H9 (cell line): ENCODE data around the gene DHH. TPM values are rescaled to one million over a fixed set of nuclear protein-coding genes. Genes with fewer than 3 reads are reported as not detected.

Experiments used
- DNase-seq: peaks from one replicate; pipeline ENCODE4 v3.0.0-alpha.2; 2017
- H2AFZ ChIP-seq: one replicate; pipeline ENCODE4 v1.6.1; 2013; ENCODE audit warnings: mild to moderate bottlenecking, low read length, control low read depth, moderate library complexity
- H2AK5ac ChIP-seq: 2 replicates; pipeline ENCODE4 v1.6.1; 2013; ENCODE audit warnings: low read length, control low read depth, mixed read lengths; ENCODE audit not compliant: insufficient read length
- H2BK120ac ChIP-seq: one replicate; pipeline ENCODE4 v1.6.1; 2013; ENCODE audit warnings: low read depth, mild to moderate bottlenecking, low read length, control low read depth, inconsistent platforms; ENCODE audit not compliant: poor library complexity, severe bottlenecking
- H2BK12ac ChIP-seq: 2 replicates; pipeline ENCODE4 v1.6.1; 2013; ENCODE audit warnings: low read length, control low read depth, mixed read lengths, low read depth; ENCODE audit not compliant: insufficient read length
- H2BK15ac ChIP-seq: 2 replicates; pipeline ENCODE4 v1.6.1; 2013; ENCODE audit warnings: low read depth, low read length, control low read depth
- H2BK20ac ChIP-seq: one replicate; pipeline ENCODE4 v1.6.1; 2013; ENCODE audit warnings: low read depth, mild to moderate bottlenecking, low read length, control low read depth, inconsistent platforms; ENCODE audit not compliant: poor library complexity, severe bottlenecking
- H2BK5ac ChIP-seq: 2 replicates; pipeline ENCODE4 v1.6.1; 2013; ENCODE audit warnings: low read length, control low read depth, mixed read lengths; ENCODE audit not compliant: insufficient read length
- H3K14ac ChIP-seq: 2 replicates; pipeline ENCODE4 v1.6.1; 2013; ENCODE audit warnings: low read length, control low read depth; ENCODE audit not compliant: insufficient read depth
- H3K18ac ChIP-seq: 2 replicates; pipeline ENCODE4 v1.6.1; 2013; ENCODE audit warnings: low read depth, mild to moderate bottlenecking, mixed read lengths, low read length, control low read depth; ENCODE audit not compliant: insufficient read length
- H3K23ac ChIP-seq: 2 replicates; pipeline ENCODE4 v1.6.1; 2013; ENCODE audit warnings: low read length, control low read depth, mixed read lengths, low read depth; ENCODE audit not compliant: insufficient read length
- H3K23me2 ChIP-seq: 2 replicates; pipeline ENCODE4 v1.6.1; 2013; ENCODE audit warnings: low read depth, mild to moderate bottlenecking, mixed read lengths, low read length, control low read depth; ENCODE audit not compliant: insufficient read length, poor library complexity, severe bottlenecking
- H3K27ac ChIP-seq: 2 replicates; pipeline ENCODE4 v1.5.1; 2013; ENCODE audit warnings: low read length, control low read depth, mixed read lengths, low read depth; ENCODE audit not compliant: insufficient read length
- H3K27me3 ChIP-seq: 2 replicates; pipeline ENCODE4 v1.6.1; 2013; ENCODE audit warnings: low read length, control low read depth, inconsistent platforms; ENCODE audit not compliant: insufficient read depth
- H3K4ac ChIP-seq: 2 replicates; pipeline ENCODE4 v1.6.1; 2013; ENCODE audit warnings: low read depth, mild to moderate bottlenecking, control low read depth, inconsistent platforms, low read length, moderate library complexity
- H3K4me1 ChIP-seq: 2 replicates; pipeline ENCODE4 v1.6.1; 2013; ENCODE audit warnings: low read length, control low read depth, inconsistent platforms; ENCODE audit not compliant: insufficient read depth
- H3K4me2 ChIP-seq: 2 replicates; pipeline ENCODE4 v1.6.1; 2013; ENCODE audit warnings: low read length, control low read depth, mixed read lengths; ENCODE audit not compliant: insufficient read length, insufficient read depth
- H3K56ac ChIP-seq: 2 replicates; pipeline ENCODE4 v1.6.1; 2013; ENCODE audit warnings: low read depth, mild to moderate bottlenecking, mixed read lengths, low read length, control low read depth; ENCODE audit not compliant: insufficient read length
- H3K79me1 ChIP-seq: 2 replicates; pipeline ENCODE4 v1.6.1; 2013; ENCODE audit warnings: low read depth, mild to moderate bottlenecking, moderate library complexity, low read length, control low read depth, inconsistent platforms; ENCODE audit not compliant: insufficient read depth, poor library complexity, severe bottlenecking
- H3K79me2 ChIP-seq: 2 replicates; pipeline ENCODE4 v1.6.1; 2013; ENCODE audit warnings: low read length, control low read depth, inconsistent platforms; ENCODE audit not compliant: insufficient read depth
- H3K9ac ChIP-seq: 2 replicates; pipeline ENCODE4 v1.6.1; 2013; ENCODE audit warnings: low read length, control low read depth, mixed read lengths; ENCODE audit not compliant: insufficient read length; ENCODE audit errors: extremely low read depth
- H3K9me3 ChIP-seq: one replicate; pipeline ENCODE4 v1.6.1; 2013; ENCODE audit warnings: low read depth, low read length, inconsistent platforms; ENCODE audit not compliant: control insufficient read depth
- H3T11ph ChIP-seq: one replicate; pipeline ENCODE4 v1.6.1; 2013; ENCODE audit warnings: mild to moderate bottlenecking, low read length, control low read depth, inconsistent platforms
- H4K20me1 ChIP-seq: one replicate; pipeline ENCODE4 v1.6.1; 2013; ENCODE audit not compliant: control insufficient read depth, insufficient read length, insufficient read depth
- H4K5ac ChIP-seq: 2 replicates; pipeline ENCODE4 v1.6.1; 2013; ENCODE audit warnings: low read depth, mild to moderate bottlenecking, mixed read lengths, low read length, control low read depth; ENCODE audit not compliant: insufficient read length
- H4K8ac ChIP-seq: replicated peaks from 2 replicates; pipeline ENCODE4 v1.6.1; 2013; ENCODE audit warnings: low read length, control low read depth, mixed read lengths, low read depth; ENCODE audit not compliant: insufficient read length
- H4K91ac ChIP-seq: 2 replicates; pipeline ENCODE4 v1.6.1; 2013; ENCODE audit warnings: low read depth, mild to moderate bottlenecking, moderate library complexity, mixed read lengths, low read length, control low read depth; ENCODE audit not compliant: insufficient read length
- H3K27ac Mint-ChIP-seq, 3 experiments: 2 replicates in 2 of 3; 3 replicates in 1 of 3; pipeline ENCODE4 v1.8.0; 2020 to 2021; ENCODE audit warnings: mixed read lengths in 3 of 3, mild to moderate bottlenecking in 1 of 3, moderate library complexity in 1 of 3
- H3K27me3 Mint-ChIP-seq: 2 replicates; pipeline ENCODE4 v1.8.0; 2021; ENCODE audit warnings: low read depth, mild to moderate bottlenecking, moderate library complexity, mixed read lengths
- H3K36me3 Mint-ChIP-seq, 3 experiments: 2 replicates in 2 of 3; 3 replicates in 1 of 3; pipeline ENCODE4 v1.8.0; 2020 to 2021; ENCODE audit warnings: low read depth in 3 of 3, mixed read lengths in 3 of 3; ENCODE audit not compliant: insufficient read depth in 1 of 3
- H3K4me1 Mint-ChIP-seq, 2 experiments: 2 replicates each; pipeline ENCODE4 v1.8.0; 2020; ENCODE audit warnings: mixed read lengths in 2 of 2
- H3K4me3 Mint-ChIP-seq, 2 experiments: 2 replicates in 1 of 2; 3 replicates in 1 of 2; pipeline ENCODE4 v1.8.0; 2020 to 2021; ENCODE audit warnings: mild to moderate bottlenecking in 2 of 2, mixed read lengths in 2 of 2, moderate library complexity in 1 of 2
- H3K9me3 Mint-ChIP-seq, 2 experiments: 2 replicates in 1 of 2; 3 replicates in 1 of 2; pipeline ENCODE4 v1.8.0; 2020; ENCODE audit warnings: mild to moderate bottlenecking in 2 of 2, mixed read lengths in 2 of 2, moderate library complexity in 1 of 2
- CTCF ChIP-seq: fragments of 200-600 bp; sonication (generic); conservative IDR thresholded peaks from 3 replicates; pipeline ENCODE4 v1.8.0; 2021; ENCODE audit warnings: antibody characterized with exemption, mild to moderate bottlenecking
- WGBS: extraction: QIAGEN DNeasy Blood & Tissue Kit; methylation state at CpG from one replicate; pipeline ENCODE4 v1.1.7; 2013; ENCODE audit warnings: missing lambda C conversion rate, low lambda C conversion rate, mixed read lengths; ENCODE audit not compliant: insufficient read length; ENCODE audit errors: extremely low coverage; 5-methylcytosine and 5-hydroxymethylcytosine counted together
- total RNA-seq: library from RNA; stranded (reverse); gene quantifications from 2 replicates; pipeline ENCODE4 v1.2.1, GENCODE V29; 2021

DHH gene
- total RNA-seq, 1 experiment from 2014 or later = 0.20 TPM

- Mint-ChIP-seq H3K27ac (peak overlapping the region in 1 of 3 experiments; percentile 61; a peak in 2 of 7 replicates), H3K4me3 (no peak overlapping the region), H3K9me3 (no peaks in the 10 kb centered on the region; a peak in 1 of 5 replicates), H3K36me3 (no peaks in the 10 kb centered on the region), H3K4me1 (peaks cover 2 to 4% of the 10 kb centered on the region in 2 experiments; a peak in 2 of 4 replicates), H3K27me3 (peaks cover 3% of the 10 kb centered on the region; the same call in 1 of the 2 replicates)
- no peak overlapping the region for H2BK120ac ChIP-seq
- WGBS = no CpG with 5 or more reads among the region's 6 CpGs
- no peak overlapping the region for H4K5ac ChIP-seq
- no peak overlapping the region for H2AFZ ChIP-seq
- no peak overlapping the region for H2BK20ac ChIP-seq
- peak; percentile 73 for DNase-seq
- H3K79me2 ChIP-seq = no peaks in the 10 kb centered on the region
- no peak overlapping the region for H3K23ac ChIP-seq
- H3K56ac ChIP-seq = no peak overlapping the region
- no peak overlapping the region for H2BK5ac ChIP-seq
- H3K18ac ChIP-seq = no peak overlapping the region
- no peak overlapping the region for H3K14ac ChIP-seq
- H4K8ac ChIP-seq = no peak overlapping the region
- H2BK15ac ChIP-seq = no peak overlapping the region
- no peak overlapping the region for H3T11ph ChIP-seq
- no peak overlapping the region for H3K4me2 ChIP-seq
- H3K23me2 ChIP-seq = no peaks in the 10 kb centered on the region
- no peaks in the 10 kb centered on the region for H4K20me1 ChIP-seq
- no peaks in the 10 kb centered on the region for H3K27me3 ChIP-seq
- no peaks in the 10 kb centered on the region for H3K4me1 ChIP-seq
- no peaks in the 10 kb centered on the region for H3K79me1 ChIP-seq
- H2AK5ac ChIP-seq = no peak overlapping the region
- H4K91ac ChIP-seq = no peak overlapping the region
- no peak overlapping the region for H3K9ac ChIP-seq
- TF ChIP-seq CTCF = peak; percentile 72
- no peaks in the 10 kb centered on the region for H3K9me3 ChIP-seq
- no peak overlapping the region for H2BK12ac ChIP-seq
- H3K27ac ChIP-seq = no peak overlapping the region
- H3K4ac ChIP-seq = no peak overlapping the region
These were observed 26.6 kb upstream of the DHH start for GRCh38 chr12:49121047-49121696.
